HUES48 (cell line): ENCODE data around the gene NCLN.
"Not testable (repeated sequence)": the region's sequence is repeated elsewhere in the genome, so short reads cannot be mapped to it uniquely, and the experiment has no call there.

ENCODE experiments used
- H3K27ac ChIP-seq: one replicate; pipeline ENCODE4 v1.7.0; 2013; ENCODE audit warnings: low read depth, low read length, inconsistent platforms
- H3K27me3 ChIP-seq: 2 replicates; pipeline ENCODE4 v1.6.1; 2013; ENCODE audit warnings: mild to moderate bottlenecking, low read length; ENCODE audit not compliant: control insufficient read depth, insufficient read depth
- H3K36me3 ChIP-seq: 2 replicates; pipeline ENCODE4 v1.6.1; 2013; ENCODE audit warnings: low read length; ENCODE audit not compliant: control insufficient read depth, insufficient read depth
- H3K4me1 ChIP-seq: 2 replicates; pipeline ENCODE4 v1.6.1; 2013; ENCODE audit warnings: mild to moderate bottlenecking, low read length; ENCODE audit not compliant: control insufficient read depth, insufficient read depth
- H3K4me3 ChIP-seq: 2 replicates; pipeline ENCODE4 v1.5.1; 2013; ENCODE audit warnings: mild to moderate bottlenecking, low read depth, low read length
- H3K9ac ChIP-seq: 2 replicates; pipeline ENCODE4 v1.6.1; 2013; ENCODE audit warnings: mild to moderate bottlenecking, low read depth, low read length, moderate library complexity
- H3K9me3 ChIP-seq: 2 replicates; pipeline ENCODE4 v1.6.1; 2013; ENCODE audit warnings: low read length; ENCODE audit not compliant: control insufficient read depth, insufficient read depth

NCLN gene

DNA sequence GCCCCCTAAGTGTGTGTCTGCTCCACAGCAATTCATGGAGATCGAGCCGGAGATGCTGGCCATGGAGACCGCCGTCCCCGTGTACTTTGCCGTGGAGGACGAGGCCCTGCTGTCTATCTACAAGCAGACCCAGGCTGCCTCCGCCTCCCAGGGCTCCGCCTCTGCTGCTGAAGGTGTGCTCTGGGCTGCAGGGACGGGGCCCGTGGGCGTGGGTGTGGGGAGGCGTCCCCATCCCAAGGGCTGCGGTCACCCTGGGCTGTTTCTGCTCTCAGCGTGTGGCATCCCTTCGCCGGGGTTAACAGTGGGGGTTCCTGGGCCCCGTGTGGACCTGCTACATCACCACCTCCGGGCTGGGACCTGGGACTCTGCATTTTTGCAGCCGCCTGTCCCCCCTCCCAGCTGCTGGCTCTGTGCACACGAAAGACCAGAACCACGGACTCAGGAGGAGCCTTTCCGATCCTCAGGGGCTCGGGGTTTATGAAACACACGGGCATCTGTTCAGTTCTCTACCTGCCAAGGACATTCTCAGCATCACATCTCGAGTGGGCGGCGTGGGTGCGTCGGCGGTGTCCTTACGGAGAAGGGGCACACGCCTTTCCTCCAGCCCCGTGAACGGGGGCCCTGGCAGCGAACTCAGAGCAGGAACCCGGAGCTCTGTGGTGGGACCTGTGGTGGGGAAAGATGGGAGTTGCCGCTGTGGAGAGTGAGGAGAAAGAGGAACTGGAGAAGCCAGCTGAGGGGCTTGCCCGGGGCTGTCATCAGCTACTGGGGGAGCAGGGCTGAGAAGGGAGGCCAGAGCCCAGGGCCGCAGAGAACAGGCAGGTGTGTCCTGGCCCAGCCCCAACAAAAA lies 7.8 kb downstream of the NCLN start:
- Histone ChIP-seq H3K9me3 (no peaks in the 10 kb centered on the region), H3K27me3 (no peaks in the 10 kb centered on the region), H3K9ac (no peak overlapping the region), H3K36me3 (peaks cover 27% of the 10 kb centered on the region), H3K4me1 (no peaks in the 10 kb centered on the region), H3K27ac (no peak overlapping the region), H3K4me3 (no peak overlapping the region)

- Histone ChIP-seq H3K9me3 (no peaks in the 10 kb centered on the region), H3K4me3 (no peak overlapping the region), H3K4me1 (no peaks in the 10 kb centered on the region), H3K27ac (no peak overlapping the region), H3K36me3 (peaks cover 26% of the 10 kb centered on the region), H3K27me3 (no peaks in the 10 kb centered on the region), H3K9ac (no peak overlapping the region)
Measured at GRCh38 chr19:3194106-3195087, 8.7 kb downstream of the NCLN start.

GRCh38 chr19:3196064-3196932 lies 10.6 kb downstream of the NCLN start:
- no peak overlapping the region for H3K9ac ChIP-seq
- no peaks in the 10 kb centered on the region for H3K9me3 ChIP-seq
- H3K27me3 ChIP-seq, result no peaks in the 10 kb centered on the region
- no peaks in the 10 kb centered on the region for H3K4me1 ChIP-seq
- H3K27ac ChIP-seq, result no peak overlapping the region
- no peak overlapping the region for H3K4me3 ChIP-seq
- peaks cover 30% of the 10 kb centered on the region for H3K36me3 ChIP-seq

GRCh38 chr19:3196933-3197205 lies 11.1 kb downstream of the NCLN start:
- H3K36me3 ChIP-seq, result peaks cover 30% of the 10 kb centered on the region

GRCh38 chr19:3198901-3199700 lies 13.4 kb downstream of the NCLN start:
- Histone ChIP-seq H3K4me1 (no peaks in the 10 kb centered on the region), H3K9me3 (no peaks in the 10 kb centered on the region), H3K9ac (no peak overlapping the region), H3K27me3 (no peaks in the 10 kb centered on the region), H3K36me3 (peaks cover 45% of the 10 kb centered on the region), H3K27ac (no peak overlapping the region), H3K4me3 (no peak overlapping the region)

More at GRCh38 chr19:3196933-3197205, 11.1 kb downstream of the NCLN start:
- H3K4me1 ChIP-seq, result no peaks in the 10 kb centered on the region
- H3K9ac ChIP-seq, result no peak overlapping the region
- H3K9me3 ChIP-seq, result no peaks in the 10 kb centered on the region
- no peak overlapping the region for H3K4me3 ChIP-seq
- no peaks in the 10 kb centered on the region for H3K27me3 ChIP-seq
- no peak overlapping the region for H3K27ac ChIP-seq

GRCh38 chr19:3201072-3201700 lies 15.5 kb downstream of the NCLN start:
- H3K27ac ChIP-seq, result no peak overlapping the region
- no peak overlapping the region for H3K9ac ChIP-seq
- H3K4me3 ChIP-seq, result no peak overlapping the region
- H3K4me1 ChIP-seq, result no peaks in the 10 kb centered on the region
- no peaks in the 10 kb centered on the region for H3K27me3 ChIP-seq
- no peaks in the 10 kb centered on the region for H3K9me3 ChIP-seq
- peaks cover 52% of the 10 kb centered on the region for H3K36me3 ChIP-seq

GRCh38 chr19:3201911-3202310 lies 16.2 kb downstream of the NCLN start:
- H3K9me3 ChIP-seq, result no peaks in the 10 kb centered on the region
- H3K9ac ChIP-seq, result no peak overlapping the region
- H3K4me1 ChIP-seq, result no peaks in the 10 kb centered on the region
- no peaks in the 10 kb centered on the region for H3K27me3 ChIP-seq
- no peak overlapping the region for H3K27ac ChIP-seq
- no peak overlapping the region for H3K4me3 ChIP-seq
- peaks cover 52% of the 10 kb centered on the region for H3K36me3 ChIP-seq

- Histone ChIP-seq H3K9me3 (no peaks in the 10 kb centered on the region), H3K36me3 (peaks cover 54% of the 10 kb centered on the region), H3K27me3 (no peaks in the 10 kb centered on the region), H3K9ac (no peak overlapping the region), H3K4me1 (no peaks in the 10 kb centered on the region), H3K4me3 (no peak overlapping the region), H3K27ac (no peak overlapping the region)
Measured at GRCh38 chr19:3202346-3202745, 16.6 kb downstream of the NCLN start.

- peaks cover 58% of the 10 kb centered on the region for H3K36me3 ChIP-seq
- not testable (repeated sequence) for H3K9me3 ChIP-seq, H3K9ac ChIP-seq, H3K4me3 ChIP-seq, H3K4me1 ChIP-seq, H3K27ac ChIP-seq, H3K27me3 ChIP-seq
Measured at GRCh38 chr19:3202895-3203294, 17.2 kb downstream of the NCLN start.
